ENCODE data around the gene GRID2.

GRID2 gene

GRCh38 chr4:93437991-93438390, 1134.2 kb downstream of the GRID2 start:
- Histone ChIP-seq H2AFZ (ENCODE audit: low read length) (no peak overlapping the region), H4K20me1 (ENCODE audit: insufficient read depth, low read length) (no peaks in the 10 kb centered on the region), H3K4me3 (ENCODE audit: low read length) (no peak overlapping the region), H3K9me2 (replicated peaks; ENCODE audit: insufficient read depth, low read length) (no peaks in the 10 kb centered on the region), H3K36me3 (replicated peaks; ENCODE audit: insufficient read depth, low read length) (no peaks in the 10 kb centered on the region), H3K4me1 (ENCODE audit: low read length) (no peaks in the 10 kb centered on the region), H3K9ac (ENCODE audit: low read length) (no peak overlapping the region), H3K9me3 (replicated peaks; ENCODE audit: insufficient read depth, low read length) (no peaks in the 10 kb centered on the region), H3K79me2 (ENCODE audit: low read length) (no peaks in the 10 kb centered on the region), H3K4me2 (ENCODE audit: low read depth, low read length) (no peak overlapping the region), H3F3A (ENCODE audit: insufficient read depth, low read length) (no peaks in the 10 kb centered on the region), H3K27ac (ENCODE audit: low read length) (no peak overlapping the region), H3K27me3 (replicated peaks; ENCODE audit: insufficient read depth, low read length) (no peaks in the 10 kb centered on the region)
- TF ChIP-seq CTCF (IDR thresholded peaks at IDR 0.05; ENCODE audit: low read length) (no peak), EZH2phosphoT487 (IDR thresholded peaks at IDR 0.05; ENCODE audit: low read length) (no peak), EZH2 (optimal IDR thresholded peaks at IDR 0.05; ENCODE audit: low read depth, low read length) (no peak)
- no peak for DNase-seq

- Histone ChIP-seq H3K9ac (ENCODE audit: low read length) (no peak overlapping the region), H2AFZ (ENCODE audit: low read length) (no peak overlapping the region)
Measured at GRCh38 chr4:93444860-93445259, 1141.1 kb downstream of the GRID2 start.

GRCh38 chr4:93446038-93446437, 1142.3 kb downstream of the GRID2 start:
- no peaks in the 10 kb centered on the region for H3F3A ChIP-seq (ENCODE audit: insufficient read depth, low read length)
- H2AFZ ChIP-seq (ENCODE audit: low read length), result no peak overlapping the region
- H3K36me3 ChIP-seq (replicated peaks; ENCODE audit: insufficient read depth, low read length), result no peaks in the 10 kb centered on the region
- H3K27me3 ChIP-seq (replicated peaks; ENCODE audit: insufficient read depth, low read length), result no peaks in the 10 kb centered on the region
- no peak overlapping the region for H3K4me3 ChIP-seq (ENCODE audit: low read length)
- H4K20me1 ChIP-seq (ENCODE audit: insufficient read depth, low read length), result no peaks in the 10 kb centered on the region
- H3K27ac ChIP-seq (ENCODE audit: low read length), result no peak overlapping the region
- no peaks in the 10 kb centered on the region for H3K4me1 ChIP-seq (ENCODE audit: low read length)
- TF ChIP-seq EZH2phosphoT487 (IDR thresholded peaks at IDR 0.05; ENCODE audit: low read length) (no peak), CTCF (IDR thresholded peaks at IDR 0.05; ENCODE audit: low read length) (no peak), EZH2 (optimal IDR thresholded peaks at IDR 0.05; ENCODE audit: low read depth, low read length) (no peak)
- H3K79me2 ChIP-seq (ENCODE audit: low read length), result no peaks in the 10 kb centered on the region
- no peak overlapping the region for H3K9ac ChIP-seq (ENCODE audit: low read length)
- DNase-seq, result no peak
- no peaks in the 10 kb centered on the region for H3K9me2 ChIP-seq (replicated peaks; ENCODE audit: insufficient read depth, low read length)
- no peak overlapping the region for H3K4me2 ChIP-seq (ENCODE audit: low read depth, low read length)
- no peaks in the 10 kb centered on the region for H3K9me3 ChIP-seq (replicated peaks; ENCODE audit: insufficient read depth, low read length)

More at GRCh38 chr4:93444860-93445259, 1141.1 kb downstream of the GRID2 start:
- Histone ChIP-seq H3K4me3 (ENCODE audit: low read length) (no peak overlapping the region), H3K9me2 (replicated peaks; ENCODE audit: insufficient read depth, low read length) (no peaks in the 10 kb centered on the region), H3K4me1 (ENCODE audit: low read length) (no peaks in the 10 kb centered on the region), H3F3A (ENCODE audit: insufficient read depth, low read length) (no peaks in the 10 kb centered on the region), H4K20me1 (ENCODE audit: insufficient read depth, low read length) (no peaks in the 10 kb centered on the region), H3K79me2 (ENCODE audit: low read length) (no peaks in the 10 kb centered on the region), H3K27me3 (replicated peaks; ENCODE audit: insufficient read depth, low read length) (no peaks in the 10 kb centered on the region), H3K4me2 (ENCODE audit: low read depth, low read length) (no peak overlapping the region), H3K36me3 (replicated peaks; ENCODE audit: insufficient read depth, low read length) (no peaks in the 10 kb centered on the region), H3K9me3 (replicated peaks; ENCODE audit: insufficient read depth, low read length) (no peaks in the 10 kb centered on the region), H3K27ac (ENCODE audit: low read length) (no peak overlapping the region)
- TF ChIP-seq EZH2 (optimal IDR thresholded peaks at IDR 0.05; ENCODE audit: low read depth, low read length) (no peak), CTCF (IDR thresholded peaks at IDR 0.05; ENCODE audit: low read length) (no peak), EZH2phosphoT487 (IDR thresholded peaks at IDR 0.05; ENCODE audit: low read length) (no peak)
- no peak for DNase-seq

All from MM.1S (cell line).